Measurements from ENCODE around the gene PCDHGA6.
"Not testable (repeated sequence)": the region's sequence is repeated elsewhere in the genome, so short reads cannot be mapped to it uniquely, and the experiment has no call there.

The PCDHGA6 gene

GRCh38 chr5:141373673-141374317, at the start of gene PCDHGA6:
PCDHGA6 (plus strand) TSS chr5:141373891; CDS start chr5:141374084, 193 bp downstream.
- DNase-seq (ENCODE audit: low read depth in 3 of 3, low spot score in 1 of 3) = no peak

GRCh38 chr5:141326088-141326854, 47.4 kb upstream of the PCDHGA6 start:
- DNase-seq (ENCODE audit: low read depth in 3 of 3, low spot score in 1 of 3) = peak; percentile 29 to 48 (median 39)

- DNase-seq (ENCODE audit: low read depth in 3 of 3, low spot score in 1 of 3) = no peak
Measured at GRCh38 chr5:141328231-141328630, 45.5 kb upstream of the PCDHGA6 start.

- DNase-seq (ENCODE audit: low read depth in 3 of 3, low spot score in 1 of 3) = no peak
Measured at GRCh38 chr5:141330299-141331080, 43.2 kb upstream of the PCDHGA6 start, which contains the start of gene PCDHGA1. PCDHGA1 (plus strand) TSS chr5:141330514.

- DNase-seq (ENCODE audit: low read depth in 3 of 3, low spot score in 1 of 3) = not testable (repeated sequence)
Measured at GRCh38 chr5:141332571-141332970, 41.1 kb upstream of the PCDHGA6 start.

GRCh38 chr5:141338538-141339306, 35.0 kb upstream of the PCDHGA6 start, which contains the start of gene PCDHGA2:
PCDHGA2 (plus strand) TSS chr5:141338760.
- no peak for DNase-seq (ENCODE audit: low read depth in 3 of 3, low spot score in 1 of 3)

GRCh38 chr5:141340781-141341354, 32.8 kb upstream of the PCDHGA6 start:
- DNase-seq (ENCODE audit: low read depth in 3 of 3, low spot score in 1 of 3) = not testable (repeated sequence)

- DNase-seq (ENCODE audit: low read depth in 3 of 3, low spot score in 1 of 3) = no peak
Measured at GRCh38 chr5:141342773-141343172, 30.9 kb upstream of the PCDHGA6 start.

GRCh38 chr5:141343242-141343952, 30.3 kb upstream of the PCDHGA6 start, which contains the start of gene PCDHGA3:
PCDHGA3 (plus strand) TSS chr5:141343829; CDS start chr5:141344034, 205 bp downstream.
- DNase-seq (ENCODE audit: low read depth in 3 of 3, low spot score in 1 of 3) = no peak

GRCh38 chr5:141343953-141344463, 29.7 kb upstream of the PCDHGA6 start:
- no peak for DNase-seq (ENCODE audit: low read depth in 3 of 3, low spot score in 1 of 3)

GRCh38 chr5:141345327-141345726, 28.4 kb upstream of the PCDHGA6 start:
- DNase-seq (ENCODE audit: low read depth in 3 of 3, low spot score in 1 of 3) = no peak

GRCh38 chr5:141346017-141346416, 27.7 kb upstream of the PCDHGA6 start:
- not testable (repeated sequence) for DNase-seq (ENCODE audit: low read depth in 3 of 3, low spot score in 1 of 3)

GRCh38 chr5:141349917-141350619, 23.6 kb upstream of the PCDHGA6 start, which contains the start of gene PCDHGB1:
PCDHGB1 (plus strand) TSS chr5:141350099; CDS start chr5:141350261, 162 bp downstream.
- DNase-seq (ENCODE audit: low read depth in 3 of 3, low spot score in 1 of 3) = no peak

- DNase-seq (ENCODE audit: low read depth in 3 of 3, low spot score in 1 of 3) = no peak
Measured at GRCh38 chr5:141351591-141351990, 22.1 kb upstream of the PCDHGA6 start.

- DNase-seq (ENCODE audit: low read depth in 3 of 3, low spot score in 1 of 3) = no peak
Measured at GRCh38 chr5:141354900-141355469, 18.7 kb upstream of the PCDHGA6 start, which contains the start of gene PCDHGA4. PCDHGA4 (plus strand) TSS chr5:141355021; CDS start chr5:141355108, 87 bp downstream.

GRCh38 chr5:141355641-141356040, 18.1 kb upstream of the PCDHGA6 start:
- DNase-seq (ENCODE audit: low read depth in 3 of 3, low spot score in 1 of 3) = no peak

GRCh38 chr5:141356133-141356532, 17.6 kb upstream of the PCDHGA6 start:
- no peak for DNase-seq (ENCODE audit: low read depth in 3 of 3, low spot score in 1 of 3)

- DNase-seq (ENCODE audit: low read depth in 3 of 3, low spot score in 1 of 3) = no peak
Measured at GRCh38 chr5:141356950-141357349, 16.7 kb upstream of the PCDHGA6 start.

Data from stimulated activated CD4-positive, alpha-beta T cell treated with anti-CD3 and anti-CD28 coated beads, TNF-alpha, amount 100 ng/mL, for 1 hour (primary cell).